ENCODE data around the gene RALGAPB.

Gene RALGAPB

GRCh38 chr20:38623061-38623460 is 150.4 kb downstream of the RALGAPB start:
- TF ChIP-seq POLR2A (IDR thresholded peaks at IDR 0.05; ENCODE audit: low read length) = no peak
- TF ChIP-seq GATA1 (IDR thresholded peaks at IDR 0.05; ENCODE audit: low read depth, low read length) = no peak
- DNase-seq = no peak

DNA sequence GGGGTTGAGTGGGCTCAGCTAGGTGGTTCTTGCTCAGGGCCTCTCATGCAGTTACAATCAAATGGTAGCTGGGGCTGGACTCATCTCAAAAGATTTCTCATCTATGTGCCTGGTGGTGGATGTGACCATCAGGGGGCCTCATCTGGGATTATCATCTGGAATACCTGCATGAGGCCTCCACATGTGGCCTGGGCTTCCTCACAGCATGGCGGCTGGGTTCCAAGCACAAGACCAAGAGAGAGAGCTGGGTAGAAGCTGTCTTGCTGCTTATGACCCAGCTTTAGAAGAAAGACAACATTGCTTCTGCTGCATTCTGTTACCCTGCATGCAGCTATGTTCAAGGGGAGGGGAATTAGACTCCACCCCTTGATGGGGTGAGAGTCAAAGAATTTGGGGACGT is 151.4 kb downstream of the RALGAPB start:
- TF ChIP-seq GATA1 (IDR thresholded peaks at IDR 0.05; ENCODE audit: low read depth, low read length) (no peak), POLR2A (IDR thresholded peaks at IDR 0.05; ENCODE audit: low read length) (no peak)

DNA sequence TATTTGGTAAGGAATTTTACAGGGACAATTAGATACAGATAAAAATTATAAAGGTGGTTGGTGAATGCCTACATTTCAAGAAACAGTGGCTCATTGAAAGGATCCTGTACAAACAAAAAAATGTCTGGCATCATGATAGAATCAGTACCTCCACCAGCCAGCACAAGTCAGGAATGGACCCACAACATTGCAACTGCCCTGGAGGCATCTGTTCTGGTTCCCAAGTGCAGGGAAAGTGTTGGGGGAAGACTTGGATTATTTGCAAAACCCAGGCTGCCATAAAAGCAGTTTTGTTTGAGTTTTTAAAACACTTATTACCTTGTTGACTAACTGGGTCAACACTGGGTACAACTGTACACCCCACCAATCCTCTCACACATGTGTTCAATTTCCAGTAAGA is 153.3 kb downstream of the RALGAPB start:
- no peak for TF ChIP-seq POLR2A (IDR thresholded peaks at IDR 0.05; ENCODE audit: low read length)
- no peak for TF ChIP-seq GATA1 (IDR thresholded peaks at IDR 0.05; ENCODE audit: low read depth, low read length)
- DNase-seq = no peak

More for the DNA sequence above, 151.4 kb downstream of the RALGAPB start:
- DNase-seq = no peak

- DNase-seq = no peak
- TF ChIP-seq GATA1 (IDR thresholded peaks at IDR 0.05; ENCODE audit: low read depth, low read length) (no peak), POLR2A (IDR thresholded peaks at IDR 0.05; ENCODE audit: low read length) (no peak)
Observed at GRCh38 chr20:38626921-38627659, 154.4 kb downstream of the RALGAPB start.

Data from erythroblast (primary cell).